HepG2 (cell line): ENCODE results near the gene DENND4B. TPM values are rescaled to one million over a fixed set of nuclear protein-coding genes. Genes with fewer than 3 reads are reported as not detected.

Experiments
- AGO1 ChIP-seq: fragments of 200-400 bp; formaldehyde crosslinking; IDR thresholded peaks from 2 replicates; pipeline ENCODE4 v1.6.1; 2017; ENCODE audit warnings: mild to moderate bottlenecking, low read depth, low read length, moderate library complexity; ENCODE audit not compliant: poor library complexity, severe bottlenecking
- GABPB1 ChIP-seq: IDR thresholded peaks from 2 replicates; pipeline ENCODE4 v1.6.1; 2016; ENCODE audit warnings: mild to moderate bottlenecking, missing genetic modification reagents, moderate library complexity, missing compliant biosample characterization
- HNRNPK ChIP-seq: fragments of 200-400 bp; formaldehyde crosslinking; IDR thresholded peaks from 2 replicates; pipeline ENCODE4 v1.6.1; 2018; ENCODE audit warnings: low read length, low read depth, moderate library complexity, mild to moderate bottlenecking; ENCODE audit not compliant: poor library complexity, severe bottlenecking
- MXI1 ChIP-seq: IDR thresholded peaks from 3 replicates; pipeline ENCODE4 v1.6.1; 2012; ENCODE audit warnings: low read depth, low read length, inconsistent platforms, borderline replicate concordance
- NR2F1 ChIP-seq, 2 experiments: fragments of 450-650 bp in 1 of 2; formaldehyde crosslinking in 1 of 2; IDR thresholded peaks; 2 replicates each; pipeline versions ENCODE4 v1.5.0 to v1.6.1; 2016 to 2020; ENCODE audit warnings: mild to moderate bottlenecking in 1 of 2, missing compliant biosample characterization in 1 of 2, missing genetic modification reagents in 1 of 2, moderate library complexity in 1 of 2
- RORA ChIP-seq: sonication (generic); formaldehyde crosslinking; IDR thresholded peaks from 2 replicates; pipeline ENCODE4 v1.5.0; 2020; ENCODE audit warnings: mild to moderate bottlenecking, missing genetic modification reagents, moderate library complexity
- SAP130 ChIP-seq: IDR thresholded peaks from 2 replicates; pipeline ENCODE4 v1.6.1; 2016; ENCODE audit warnings: low read depth
- ZBTB26 ChIP-seq: IDR thresholded peaks from 2 replicates; pipeline ENCODE4 v1.6.1; 2016; ENCODE audit warnings: missing compliant biosample characterization, missing genetic modification reagents, borderline replicate concordance
- ZBTB42 ChIP-seq: sonication (generic); formaldehyde crosslinking; IDR thresholded peaks from 2 replicates; pipeline ENCODE4 v1.5.0; 2020; ENCODE audit warnings: mild to moderate bottlenecking, missing genetic modification reagents
- ZNF644 ChIP-seq: IDR thresholded peaks from 2 replicates; pipeline ENCODE4 v1.6.1; 2016; ENCODE audit warnings: low read depth
- ZNF7 ChIP-seq: IDR thresholded peaks from 2 replicates; pipeline ENCODE4 v1.6.1; 2016; ENCODE audit warnings: missing biosample characterization, missing genetic modification reagents
- polyA plus RNA-seq, 8 experiments: library from polyadenylated mRNA; depleted of rRNA in 3 of 8; stranded (reverse) in 7 of 8; unstranded in 1 of 8; fragments of >200 nt; fragmentation: Illumina TruSeq in 4 of 8; extraction: Trizol in 4 of 8; gene quantifications; 2 replicates each; pipeline versions ENCODE4 v1.2.1 to v1.2.3, GENCODE V29; 2011 to 2016; ENCODE audit warnings: low read depth in 4 of 8, missing spikeins in 1 of 8, mixed read lengths in 1 of 8; ENCODE audit not compliant: insufficient read depth in 1 of 8
- total RNA-seq, 5 experiments: library from RNA; depleted of rRNA; stranded (reverse); fragments of >200 nt; fragmentation: Illumina TruSeq; extraction: Trizol; gene quantifications; 2 replicates each; pipeline ENCODE4 v1.2.3, GENCODE V29; 2016; ENCODE audit warnings: low read depth in 1 of 5
- TF ChIP-seq, protein P1 (sequence below): sonication (generic); formaldehyde crosslinking; IDR thresholded peaks from 2 replicates; pipeline ENCODE4 v1.5.1; 2020; ENCODE audit warnings: missing genetic modification reagents, mild to moderate bottlenecking, borderline replicate concordance
- TF ChIP-seq, protein P2 (sequence below): sonication (generic); formaldehyde crosslinking; IDR thresholded peaks from 2 replicates; pipeline ENCODE4 v1.4.0; 2020; ENCODE audit warnings: missing genetic modification reagents, borderline replicate concordance
- TF ChIP-seq, protein P3 (sequence below): sonication (generic); formaldehyde crosslinking; conservative IDR thresholded peaks from 2 replicates; pipeline ENCODE4 v1.8.0; 2022; ENCODE audit warnings: low read depth, missing genetic modification reagents
- TF ChIP-seq, protein P4 (sequence below): sonication (generic); formaldehyde crosslinking; IDR thresholded peaks from 2 replicates; pipeline ENCODE4 v1.4.0; 2020; ENCODE audit warnings: missing genetic modification reagents, mild to moderate bottlenecking, borderline replicate concordance

DENND4B gene
- total and polyA plus RNA-seq, 2 of the 13 experiments (the other 11 are each of a cell fraction or from before 2014, with no cell fraction given) = 15.1 to 20.3 TPM

DNA sequence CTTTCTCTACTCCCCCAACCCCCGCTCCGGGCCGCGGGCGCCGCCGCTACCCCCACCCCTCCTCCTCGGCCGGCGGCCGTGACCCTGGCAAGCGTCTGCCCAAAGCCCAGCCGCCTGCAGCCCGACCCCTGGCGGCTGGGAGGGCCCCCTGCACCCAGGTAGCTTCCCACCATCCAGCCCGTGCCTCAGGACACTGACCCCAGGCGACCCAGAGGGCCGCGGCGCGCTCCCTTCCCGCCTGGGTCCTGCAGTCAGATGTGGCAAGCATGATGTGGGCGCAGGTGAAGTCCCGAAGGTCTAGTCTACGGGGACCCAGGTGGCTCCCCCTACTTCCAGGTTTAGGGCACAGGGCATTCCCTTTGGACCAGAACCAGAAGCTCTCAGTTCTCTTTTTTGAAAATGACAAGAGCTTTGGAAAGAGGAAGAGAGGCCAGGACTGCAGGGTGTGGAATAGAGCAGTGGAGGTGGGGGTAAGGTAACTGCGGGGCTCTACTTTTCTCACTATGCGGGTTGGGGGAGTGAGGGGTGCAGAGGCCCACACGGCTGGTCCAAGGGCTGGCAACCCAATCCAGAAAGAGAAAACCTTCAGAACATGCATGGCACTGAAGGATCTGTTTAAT, at the start of gene DENND4B (continued):
- TF ChIP-seq, protein P1, sequence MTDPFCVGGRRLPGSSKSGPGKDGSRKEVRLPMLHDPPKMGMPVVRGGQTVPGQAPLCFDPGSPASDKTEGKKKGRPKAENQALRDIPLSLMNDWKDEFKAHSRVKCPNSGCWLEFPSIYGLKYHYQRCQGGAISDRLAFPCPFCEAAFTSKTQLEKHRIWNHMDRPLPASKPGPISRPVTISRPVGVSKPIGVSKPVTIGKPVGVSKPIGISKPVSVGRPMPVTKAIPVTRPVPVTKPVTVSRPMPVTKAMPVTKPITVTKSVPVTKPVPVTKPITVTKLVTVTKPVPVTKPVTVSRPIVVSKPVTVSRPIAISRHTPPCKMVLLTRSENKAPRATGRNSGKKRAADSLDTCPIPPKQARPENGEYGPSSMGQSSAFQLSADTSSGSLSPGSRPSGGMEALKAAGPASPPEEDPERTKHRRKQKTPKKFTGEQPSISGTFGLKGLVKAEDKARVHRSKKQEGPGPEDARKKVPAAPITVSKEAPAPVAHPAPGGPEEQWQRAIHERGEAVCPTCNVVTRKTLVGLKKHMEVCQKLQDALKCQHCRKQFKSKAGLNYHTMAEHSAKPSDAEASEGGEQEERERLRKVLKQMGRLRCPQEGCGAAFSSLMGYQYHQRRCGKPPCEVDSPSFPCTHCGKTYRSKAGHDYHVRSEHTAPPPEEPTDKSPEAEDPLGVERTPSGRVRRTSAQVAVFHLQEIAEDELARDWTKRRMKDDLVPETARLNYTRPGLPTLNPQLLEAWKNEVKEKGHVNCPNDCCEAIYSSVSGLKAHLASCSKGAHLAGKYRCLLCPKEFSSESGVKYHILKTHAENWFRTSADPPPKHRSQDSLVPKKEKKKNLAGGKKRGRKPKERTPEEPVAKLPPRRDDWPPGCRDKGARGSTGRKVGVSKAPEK (CRISPR knock-in tag) = no peak
- peak; percentile 66 for TF ChIP-seq AGO1
- no peak for TF ChIP-seq ZBTB42 (CRISPR knock-in tag)
- TF ChIP-seq GABPB1 (CRISPR knock-in tag) = peak; percentile 58
- TF ChIP-seq HNRNPK = no peak
- TF ChIP-seq ZNF7 = no peak
- TF ChIP-seq NR2F1 (CRISPR knock-in tag; IDR thresholded peaks at IDR 0.05) = peak; percentile 52 to 64; a peak in 3 of 4 replicates
- TF ChIP-seq ZBTB26 (CRISPR knock-in tag) = no peak
- TF ChIP-seq RORA (CRISPR knock-in tag) = no peak
- TF ChIP-seq, protein P2, sequence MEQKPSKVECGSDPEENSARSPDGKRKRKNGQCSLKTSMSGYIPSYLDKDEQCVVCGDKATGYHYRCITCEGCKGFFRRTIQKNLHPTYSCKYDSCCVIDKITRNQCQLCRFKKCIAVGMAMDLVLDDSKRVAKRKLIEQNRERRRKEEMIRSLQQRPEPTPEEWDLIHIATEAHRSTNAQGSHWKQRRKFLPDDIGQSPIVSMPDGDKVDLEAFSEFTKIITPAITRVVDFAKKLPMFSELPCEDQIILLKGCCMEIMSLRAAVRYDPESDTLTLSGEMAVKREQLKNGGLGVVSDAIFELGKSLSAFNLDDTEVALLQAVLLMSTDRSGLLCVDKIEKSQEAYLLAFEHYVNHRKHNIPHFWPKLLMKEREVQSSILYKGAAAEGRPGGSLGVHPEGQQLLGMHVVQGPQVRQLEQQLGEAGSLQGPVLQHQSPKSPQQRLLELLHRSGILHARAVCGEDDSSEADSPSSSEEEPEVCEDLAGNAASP (CRISPR knock-in tag) = peak; percentile 99
- peak; percentile 68 for TF ChIP-seq SAP130 (CRISPR knock-in tag)
- TF ChIP-seq, protein P3, sequence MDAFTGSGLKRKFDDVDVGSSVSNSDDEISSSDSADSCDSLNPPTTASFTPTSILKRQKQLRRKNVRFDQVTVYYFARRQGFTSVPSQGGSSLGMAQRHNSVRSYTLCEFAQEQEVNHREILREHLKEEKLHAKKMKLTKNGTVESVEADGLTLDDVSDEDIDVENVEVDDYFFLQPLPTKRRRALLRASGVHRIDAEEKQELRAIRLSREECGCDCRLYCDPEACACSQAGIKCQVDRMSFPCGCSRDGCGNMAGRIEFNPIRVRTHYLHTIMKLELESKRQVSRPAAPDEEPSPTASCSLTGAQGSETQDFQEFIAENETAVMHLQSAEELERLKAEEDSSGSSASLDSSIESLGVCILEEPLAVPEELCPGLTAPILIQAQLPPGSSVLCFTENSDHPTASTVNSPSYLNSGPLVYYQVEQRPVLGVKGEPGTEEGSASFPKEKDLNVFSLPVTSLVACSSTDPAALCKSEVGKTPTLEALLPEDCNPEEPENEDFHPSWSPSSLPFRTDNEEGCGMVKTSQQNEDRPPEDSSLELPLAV = no peak
- TF ChIP-seq, protein P4, sequence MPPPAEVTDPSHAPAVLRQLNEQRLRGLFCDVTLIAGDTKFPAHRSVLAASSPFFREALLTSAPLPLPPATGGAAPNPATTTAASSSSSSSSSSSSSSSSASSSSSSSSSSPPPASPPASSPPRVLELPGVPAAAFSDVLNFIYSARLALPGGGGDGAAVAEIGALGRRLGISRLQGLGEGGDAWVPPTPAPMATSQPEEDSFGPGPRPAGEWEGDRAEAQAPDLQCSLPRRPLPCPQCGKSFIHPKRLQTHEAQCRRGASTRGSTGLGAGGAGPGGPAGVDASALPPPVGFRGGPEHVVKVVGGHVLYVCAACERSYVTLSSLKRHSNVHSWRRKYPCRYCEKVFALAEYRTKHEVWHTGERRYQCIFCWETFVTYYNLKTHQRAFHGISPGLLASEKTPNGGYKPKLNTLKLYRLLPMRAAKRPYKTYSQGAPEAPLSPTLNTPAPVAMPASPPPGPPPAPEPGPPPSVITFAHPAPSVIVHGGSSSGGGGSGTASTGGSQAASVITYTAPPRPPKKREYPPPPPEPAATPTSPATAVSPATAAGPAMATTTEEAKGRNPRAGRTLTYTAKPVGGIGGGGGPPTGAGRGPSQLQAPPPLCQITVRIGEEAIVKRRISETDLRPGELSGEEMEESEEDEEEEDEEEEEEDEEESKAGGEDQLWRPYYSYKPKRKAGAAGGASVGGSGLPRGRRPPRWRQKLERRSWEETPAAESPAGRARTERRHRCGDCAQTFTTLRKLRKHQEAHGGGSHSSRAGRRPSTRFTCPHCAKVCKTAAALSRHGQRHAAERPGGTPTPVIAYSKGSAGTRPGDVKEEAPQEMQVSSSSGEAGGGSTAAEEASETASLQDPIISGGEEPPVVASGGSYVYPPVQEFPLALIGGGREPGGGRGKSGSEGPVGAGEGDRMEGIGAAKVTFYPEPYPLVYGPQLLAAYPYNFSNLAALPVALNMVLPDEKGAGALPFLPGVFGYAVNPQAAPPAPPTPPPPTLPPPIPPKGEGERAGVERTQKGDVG (CRISPR knock-in tag) = peak; percentile 36; the same call in 1 of the 2 replicates
- TF ChIP-seq MXI1 = peak; percentile 65; the same call in 1 of the 3 replicates
- TF ChIP-seq ZNF644 (CRISPR knock-in tag) = no peak
